PFSK-1 (cell line): ENCODE data around the gene PLAAT3.

Source experiments
- FOXP2 ChIP-seq: optimal IDR thresholded peaks from 2 replicates; pipeline ENCODE3; 2011; ENCODE audit warnings: borderline replicate concordance, control low read depth, inconsistent platforms; ENCODE audit not compliant: insufficient read depth; ENCODE audit errors: extremely low read length, extremely low read depth
- POLR2AphosphoS5 ChIP-seq: IDR thresholded peaks from 2 replicates; pipeline ENCODE4 v1.6.1; 2012; ENCODE audit warnings: low read depth, mild to moderate bottlenecking, control low read depth, low read length, moderate library complexity
- SIN3A ChIP-seq: IDR thresholded peaks from 2 replicates; pipeline ENCODE4 v1.6.1; 2012; ENCODE audit warnings: mild to moderate bottlenecking, low read length, moderate library complexity, borderline replicate concordance; ENCODE audit not compliant: insufficient read depth
- TAF1 ChIP-seq: IDR thresholded peaks from 2 replicates; pipeline ENCODE4 v1.6.1; 2012; ENCODE audit warnings: low read length, control low read depth, borderline replicate concordance; ENCODE audit not compliant: insufficient read depth
- TF ChIP-seq, protein P1 (sequence below), 2 experiments: IDR thresholded peaks; 2 replicates each; pipeline versions ENCODE4 v1.6.1 to v1.8.0; 2011 to 2012; ENCODE audit warnings: low read depth in 2 of 2, low read length in 2 of 2, control low read depth in 1 of 2, inconsistent platforms in 1 of 2, mild to moderate bottlenecking in 1 of 2, moderate library complexity in 1 of 2; ENCODE audit not compliant: insufficient read depth in 1 of 2

DNA sequence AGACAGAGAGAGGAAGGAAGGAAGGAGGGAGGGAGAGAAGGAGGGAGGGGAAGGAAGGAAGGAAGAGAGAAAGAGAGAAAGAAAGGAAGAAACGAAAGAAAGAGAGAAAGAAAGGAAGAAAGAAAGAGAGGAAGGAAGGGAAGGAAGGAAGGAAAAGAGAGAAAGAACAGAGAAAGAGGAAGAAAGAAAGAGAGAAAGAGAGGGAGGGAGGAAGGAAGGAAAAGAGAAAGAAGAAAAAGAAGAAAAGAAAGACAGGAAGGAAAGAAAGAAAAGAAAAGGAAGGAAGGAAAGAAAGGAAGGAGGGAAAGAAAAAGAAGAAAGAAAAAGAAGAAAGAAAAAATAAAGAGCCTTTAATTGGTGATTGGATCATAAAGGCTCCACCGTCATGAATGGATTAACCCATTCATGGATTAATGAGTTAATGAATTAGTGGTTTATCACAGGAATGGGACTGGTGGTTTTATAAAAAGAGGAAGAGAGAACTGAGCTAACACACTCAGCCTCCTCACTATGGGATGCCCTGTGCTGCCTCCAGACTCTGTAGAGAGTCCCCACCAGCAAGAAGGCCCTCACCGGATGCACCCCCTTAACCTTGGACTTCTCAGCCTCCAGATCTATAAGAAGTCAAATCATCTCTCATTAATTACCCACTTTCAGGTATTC is 42.1 kb downstream of the PLAAT3 start:
- TF ChIP-seq, protein P1, sequence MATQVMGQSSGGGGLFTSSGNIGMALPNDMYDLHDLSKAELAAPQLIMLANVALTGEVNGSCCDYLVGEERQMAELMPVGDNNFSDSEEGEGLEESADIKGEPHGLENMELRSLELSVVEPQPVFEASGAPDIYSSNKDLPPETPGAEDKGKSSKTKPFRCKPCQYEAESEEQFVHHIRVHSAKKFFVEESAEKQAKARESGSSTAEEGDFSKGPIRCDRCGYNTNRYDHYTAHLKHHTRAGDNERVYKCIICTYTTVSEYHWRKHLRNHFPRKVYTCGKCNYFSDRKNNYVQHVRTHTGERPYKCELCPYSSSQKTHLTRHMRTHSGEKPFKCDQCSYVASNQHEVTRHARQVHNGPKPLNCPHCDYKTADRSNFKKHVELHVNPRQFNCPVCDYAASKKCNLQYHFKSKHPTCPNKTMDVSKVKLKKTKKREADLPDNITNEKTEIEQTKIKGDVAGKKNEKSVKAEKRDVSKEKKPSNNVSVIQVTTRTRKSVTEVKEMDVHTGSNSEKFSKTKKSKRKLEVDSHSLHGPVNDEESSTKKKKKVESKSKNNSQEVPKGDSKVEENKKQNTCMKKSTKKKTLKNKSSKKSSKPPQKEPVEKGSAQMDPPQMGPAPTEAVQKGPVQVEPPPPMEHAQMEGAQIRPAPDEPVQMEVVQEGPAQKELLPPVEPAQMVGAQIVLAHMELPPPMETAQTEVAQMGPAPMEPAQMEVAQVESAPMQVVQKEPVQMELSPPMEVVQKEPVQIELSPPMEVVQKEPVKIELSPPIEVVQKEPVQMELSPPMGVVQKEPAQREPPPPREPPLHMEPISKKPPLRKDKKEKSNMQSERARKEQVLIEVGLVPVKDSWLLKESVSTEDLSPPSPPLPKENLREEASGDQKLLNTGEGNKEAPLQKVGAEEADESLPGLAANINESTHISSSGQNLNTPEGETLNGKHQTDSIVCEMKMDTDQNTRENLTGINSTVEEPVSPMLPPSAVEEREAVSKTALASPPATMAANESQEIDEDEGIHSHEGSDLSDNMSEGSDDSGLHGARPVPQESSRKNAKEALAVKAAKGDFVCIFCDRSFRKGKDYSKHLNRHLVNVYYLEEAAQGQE (IDR thresholded peaks at IDR 0.05; ENCODE audit: insufficient read depth in 1 of 2, low read depth in 2 of 2, low read length in 2 of 2), result no peak
- TF ChIP-seq POLR2AphosphoS5 (no peak), TAF1 (no peak), SIN3A (no peak), FOXP2 (no peak)
